MM.1S (cell line): ENCODE results near the gene MLPH.

Experiments used
- CTCF ChIP-seq: fragments of 300-600 bp; sonication (generic); IDR thresholded peaks from 2 replicates; pipeline ENCODE4 v1.5.1; 2016; ENCODE audit warnings: antibody characterized with exemption, low read length, mixed read lengths
- EZH2phosphoT487 ChIP-seq: fragments of 300-600 bp; sonication (generic); IDR thresholded peaks from 2 replicates; pipeline ENCODE4 v1.6.1; 2018; ENCODE audit warnings: antibody characterized with exemption, low read length

- no peak for TF ChIP-seq EZH2phosphoT487
- no peak for TF ChIP-seq CTCF
Observed at GRCh38 chr2:237511885-237512405, 24.9 kb downstream of the MLPH start.
